CD8-positive, alpha-beta memory T cell (primary cell): ENCODE data around the gene BANP. TPM values are rescaled to one million over a fixed set of nuclear protein-coding genes. Genes with fewer than 3 reads are reported as not detected.

ENCODE experiments used
- CTCF ChIA-PET: fragments of 350-600 bp; sonication (Branson Sonifier 250); formaldehyde crosslinking; loops from one replicate; lab custom pipeline; 2021; ENCODE audit warnings: antibody characterized with exemption; lab: Charles Lee
- POLR2A ChIA-PET: fragments of 350-600 bp; sonication (Branson Sonifier 250); formaldehyde crosslinking; loops from one replicate; lab custom pipeline; 2021; ENCODE audit warnings: antibody characterized with exemption; lab: Charles Lee
- DNase-seq, 5 donors: peaks; one replicate each; pipeline versions ENCODE4 v3.0.0 to v3.0.0-alpha.2; 2020 to 2022; ENCODE audit warnings: mixed read lengths in 1 of 5
- H3K27ac ChIP-seq: one replicate; pipeline ENCODE4 v1.7.0; 2013; ENCODE audit warnings: low read depth, mild to moderate bottlenecking, low read length, moderate library complexity
- H3K27me3 ChIP-seq: 2 replicates; pipeline ENCODE4 v1.7.0; 2013; ENCODE audit warnings: low read length, mild to moderate bottlenecking; ENCODE audit not compliant: insufficient read depth, poor library complexity, severe bottlenecking
- H3K36me3 ChIP-seq: 2 replicates; pipeline ENCODE4 v1.7.0; 2013; ENCODE audit warnings: mild to moderate bottlenecking, low read length, moderate library complexity; ENCODE audit not compliant: insufficient read depth
- H3K4me1 ChIP-seq: 2 replicates; pipeline ENCODE4 v1.7.0; 2013; ENCODE audit warnings: mild to moderate bottlenecking, low read length, moderate library complexity; ENCODE audit not compliant: insufficient read depth
- H3K4me3 ChIP-seq: 2 replicates; pipeline ENCODE4 v1.7.0; 2013; ENCODE audit warnings: mild to moderate bottlenecking, low read length
- H3K9me3 ChIP-seq: 2 replicates; pipeline ENCODE4 v1.7.0; 2013; ENCODE audit warnings: mild to moderate bottlenecking, low read length
- H3K27ac Mint-ChIP-seq, 8 donors: one replicate each; pipeline ENCODE4 v1.8.0; 2020 to 2021; ENCODE audit warnings: mixed read lengths in 8 of 8, mild to moderate bottlenecking in 6 of 8, inconsistent platforms in 3 of 8, moderate library complexity in 3 of 8
- H3K27me3 Mint-ChIP-seq, 2 donors: one replicate each; pipeline ENCODE4 v1.8.0; 2020 to 2021; ENCODE audit warnings: mixed read lengths in 2 of 2, mild to moderate bottlenecking in 1 of 2, moderate library complexity in 1 of 2
- H3K36me3 Mint-ChIP-seq, 3 donors: one replicate each; pipeline ENCODE4 v1.8.0; 2020 to 2021; ENCODE audit warnings: mixed read lengths in 3 of 3, inconsistent platforms in 1 of 3, mild to moderate bottlenecking in 1 of 3
- H3K4me1 Mint-ChIP-seq, 3 donors: one replicate each; pipeline ENCODE4 v1.8.0; 2020 to 2021; ENCODE audit warnings: mixed read lengths in 3 of 3, inconsistent platforms in 1 of 3, mild to moderate bottlenecking in 1 of 3
- H3K4me3 Mint-ChIP-seq, 7 donors: one replicate each; pipeline ENCODE4 v1.8.0; 2020 to 2021; ENCODE audit warnings: mixed read lengths in 7 of 7, mild to moderate bottlenecking in 6 of 7, moderate library complexity in 4 of 7, inconsistent platforms in 2 of 7
- H3K9me3 Mint-ChIP-seq, 5 donors: one replicate each; pipeline ENCODE4 v1.8.0; 2020 to 2022; ENCODE audit warnings: mixed read lengths in 5 of 5, mild to moderate bottlenecking in 3 of 5, moderate library complexity in 2 of 5, inconsistent platforms in 1 of 5
- polyA plus RNA-seq: library from polyadenylated mRNA; unstranded; fragments of 300-500 nt; fragmentation: Illumina TruSeq; gene quantifications from one replicate; pipeline ENCODE4 v1.2.3, GENCODE V29; 2021
- total RNA-seq, 2 experiments: library from RNA; stranded (reverse); gene quantifications; one replicate each; pipeline ENCODE4 v1.2.3, GENCODE V29; 2021

BANP gene
- total and polyA plus RNA-seq, 3 experiments from 2014 or later = 28.5 to 32.5 (median 29.5) TPM

DNA sequence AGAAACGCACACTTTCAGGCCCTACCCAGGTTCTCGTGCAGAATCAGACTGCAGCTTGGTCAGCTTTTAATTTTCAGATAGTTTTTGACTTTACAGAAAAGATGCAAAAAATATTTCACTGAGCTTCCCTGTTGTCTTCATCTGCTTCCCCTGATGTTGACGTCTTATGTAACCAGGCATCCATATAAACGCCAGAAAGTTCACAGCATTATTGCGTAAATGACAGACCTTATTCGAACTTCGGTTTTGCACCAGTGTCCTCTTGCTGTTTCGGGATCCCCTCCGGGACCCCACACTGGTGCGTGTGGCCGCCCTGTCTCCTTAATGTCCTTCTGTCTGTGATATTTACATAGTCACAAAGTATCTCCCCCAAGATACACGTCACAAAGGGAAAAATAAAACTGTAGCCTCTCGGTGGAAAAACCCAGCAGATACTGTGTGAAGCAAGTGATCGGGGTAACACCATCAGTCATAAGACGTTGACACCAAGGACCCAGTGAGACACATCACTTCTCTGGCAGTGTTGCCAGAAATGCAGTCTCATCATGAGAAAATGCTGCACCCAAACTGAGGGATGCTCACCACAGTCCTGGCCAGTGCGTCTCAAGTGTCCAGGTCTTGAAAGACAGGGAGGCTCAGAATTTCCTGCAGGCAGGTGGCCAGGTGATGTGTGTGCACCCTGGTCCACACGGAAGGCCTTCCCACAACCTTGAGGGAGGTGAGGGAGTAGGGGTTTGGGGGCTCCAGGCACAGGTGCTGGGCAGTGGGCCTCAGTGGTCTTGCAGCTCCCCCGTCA is 4.3 kb downstream of the BANP start:
- no peak overlapping the region for H3K4me3 ChIP-seq
- peaks cover 66 to 92% (median 68%) of the 10 kb centered on the region in 3 donors for H3K4me1 Mint-ChIP-seq
- no peaks in the 10 kb centered on the region for H3K27me3 ChIP-seq
- peak overlapping the region; percentile 85 to 97 (median 92) for H3K27ac Mint-ChIP-seq
- H3K27ac ChIP-seq = peak overlapping the region; percentile 53
- H3K9me3 ChIP-seq = no peaks in the 10 kb centered on the region
- H3K4me1 ChIP-seq = peaks cover 71% of the 10 kb centered on the region
- POLR2A ChIA-PET = no interaction called here
- CTCF ChIA-PET = no interaction called here
- no peaks in the 10 kb centered on the region for H3K36me3 ChIP-seq
- no peaks in the 10 kb centered on the region for H3K9me3 Mint-ChIP-seq
- H3K27me3 Mint-ChIP-seq = peaks cover 0 to 2% of the 10 kb centered on the region in 2 donors
- peaks cover 0 to 70% (median 8%) of the 10 kb centered on the region in 3 donors for H3K36me3 Mint-ChIP-seq
- DNase-seq = no peak
- H3K4me3 Mint-ChIP-seq = peak overlapping the region in 6 of 7 donors; percentile 21 to 83 (median 66)

DNA sequence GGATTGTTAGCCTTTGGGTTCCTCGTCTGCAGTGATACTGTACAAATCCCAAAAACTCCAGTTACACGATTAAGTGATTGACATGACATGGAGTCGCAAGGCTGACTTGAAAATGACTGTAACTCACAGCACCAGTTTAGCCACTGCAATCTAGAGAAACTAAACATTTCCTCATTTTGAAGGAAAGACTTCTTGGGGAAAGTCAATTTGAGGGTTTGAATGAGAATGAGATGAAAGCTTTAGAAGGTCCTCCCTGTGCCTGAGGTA is 4.8 kb downstream of the BANP start:
- H3K9me3 Mint-ChIP-seq = no peaks in the 10 kb centered on the region

DNA sequence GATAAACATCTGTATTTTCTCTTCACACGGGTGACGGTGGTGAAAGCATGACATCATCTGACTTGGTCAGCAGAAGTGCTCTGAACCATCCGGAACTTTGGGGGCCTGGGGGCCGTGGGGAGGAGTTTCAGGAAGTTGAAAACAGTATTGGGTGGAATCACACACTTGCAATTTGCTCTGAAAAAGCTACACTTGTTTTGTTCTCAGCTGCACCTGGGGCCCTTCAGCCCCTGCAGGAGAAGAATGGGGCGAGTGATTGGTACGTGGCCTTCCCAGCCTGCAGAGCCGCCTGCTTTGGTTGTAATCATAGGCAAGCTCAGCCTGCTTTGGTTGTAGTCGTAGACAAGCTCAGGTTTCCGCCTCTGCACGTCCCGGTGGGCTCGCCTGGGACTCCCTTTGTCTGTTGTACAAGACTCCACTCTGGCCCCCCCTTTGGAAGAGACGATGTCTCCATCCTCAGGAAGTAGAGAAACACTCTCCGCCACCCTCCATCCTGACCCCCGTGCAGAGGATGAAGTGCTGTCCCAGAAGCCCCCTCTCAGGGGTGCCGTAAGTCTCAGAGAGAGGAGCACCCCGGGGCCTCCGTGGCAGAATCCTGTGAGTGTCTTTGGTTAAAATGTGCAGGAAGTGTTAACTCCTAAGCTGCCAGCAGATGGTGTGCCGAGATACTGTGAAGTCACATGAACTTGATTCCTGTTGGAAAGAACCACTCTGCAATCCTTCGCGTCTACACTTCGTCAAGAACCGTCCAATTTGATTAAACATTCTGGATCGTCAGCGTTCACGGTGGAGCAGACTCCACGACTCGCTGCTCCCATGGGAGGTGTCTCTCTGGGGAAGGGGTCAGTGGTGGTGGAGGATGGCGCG is 5.4 kb downstream of the BANP start:
- no peaks in the 10 kb centered on the region for H3K9me3 ChIP-seq
- peaks cover 71% of the 10 kb centered on the region for H3K4me1 ChIP-seq
- H3K4me1 Mint-ChIP-seq = peaks cover 63 to 97% (median 79%) of the 10 kb centered on the region in 3 donors
- H3K36me3 ChIP-seq = no peaks in the 10 kb centered on the region
- CTCF ChIA-PET = no interaction called here
- POLR2A ChIA-PET = no interaction called here
- H3K9me3 Mint-ChIP-seq = no peaks in the 10 kb centered on the region
- peak overlapping the region; percentile 85 to 97 (median 92) for H3K27ac Mint-ChIP-seq
- DNase-seq = peak; percentile 53 to 86 (median 79)
- H3K4me3 Mint-ChIP-seq = peak overlapping the region; percentile 61 to 79 (median 69)
- peak overlapping the region; percentile 53 for H3K27ac ChIP-seq
- H3K36me3 Mint-ChIP-seq = peaks cover 0 to 78% (median 8%) of the 10 kb centered on the region in 3 donors
- H3K4me3 ChIP-seq = peak overlapping the region; percentile 43
- no peaks in the 10 kb centered on the region for H3K27me3 Mint-ChIP-seq
- no peaks in the 10 kb centered on the region for H3K27me3 ChIP-seq

More for the DNA sequence above, 4.8 kb downstream of the BANP start:
- H3K27me3 ChIP-seq = no peaks in the 10 kb centered on the region
- H3K27me3 Mint-ChIP-seq = peaks cover 0 to under 1% of the 10 kb centered on the region in 2 donors
- H3K36me3 ChIP-seq = no peaks in the 10 kb centered on the region
- CTCF ChIA-PET = no interaction called here
- H3K4me3 ChIP-seq = no peak overlapping the region
- H3K4me1 ChIP-seq = peaks cover 71% of the 10 kb centered on the region
- peak overlapping the region; percentile 53 for H3K27ac ChIP-seq
- H3K27ac Mint-ChIP-seq = peak overlapping the region; percentile 85 to 97 (median 92)
- H3K4me1 Mint-ChIP-seq = peaks cover 61 to 92% (median 74%) of the 10 kb centered on the region in 3 donors
- no peaks in the 10 kb centered on the region for H3K9me3 ChIP-seq
- H3K36me3 Mint-ChIP-seq = peaks cover 0 to 73% (median 8%) of the 10 kb centered on the region in 3 donors
- POLR2A ChIA-PET = no interaction called here
- no peak for DNase-seq
- H3K4me3 Mint-ChIP-seq = peak overlapping the region; percentile 61 to 79 (median 69)

DNA sequence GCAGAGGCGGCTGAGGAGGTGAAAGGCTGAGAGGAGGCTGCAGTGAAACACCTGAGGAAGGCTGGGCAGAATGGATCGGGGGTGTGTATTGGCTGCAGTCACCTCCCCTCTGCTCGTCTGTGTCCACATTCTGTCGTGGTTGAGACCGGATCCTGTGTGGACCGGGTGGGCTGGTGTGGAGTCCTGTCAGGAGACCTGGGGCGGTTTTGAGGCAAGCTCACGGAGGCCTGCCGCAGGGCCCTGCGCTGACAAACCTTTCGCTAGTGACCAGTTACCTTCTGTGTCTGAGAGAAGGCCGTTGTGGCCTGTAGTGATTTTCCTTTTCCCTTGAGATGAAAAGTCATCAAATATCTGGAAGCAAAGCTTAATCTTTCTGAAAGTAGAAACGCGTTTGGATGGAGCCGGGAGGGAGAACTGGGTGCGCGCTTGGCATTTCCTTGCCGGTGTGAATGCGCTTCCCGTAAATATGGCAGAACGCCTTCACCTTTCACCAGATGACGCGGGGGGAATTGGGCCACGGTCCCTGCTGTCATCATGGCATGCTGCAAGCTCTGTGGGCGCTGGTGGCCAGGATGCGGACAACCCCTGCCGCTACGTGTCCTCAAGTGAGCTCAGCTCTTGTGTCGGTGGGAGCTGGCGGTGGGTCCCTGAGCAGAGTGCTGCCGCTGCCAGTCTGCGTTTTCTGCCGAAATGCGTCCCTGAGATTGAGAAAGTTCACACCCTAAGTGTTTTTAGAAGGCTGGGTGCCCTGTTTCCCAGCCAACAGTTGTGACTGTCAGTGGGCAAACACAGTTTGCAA is 6.3 kb downstream of the BANP start:
- ChIA-PET POLR2A (no interaction called here), CTCF (no interaction called here)
- Mint-ChIP-seq H3K36me3 (peaks cover 0 to 74% (median 8%) of the 10 kb centered on the region in 3 donors), H3K4me1 (peaks cover 58 to 94% (median 76%) of the 10 kb centered on the region in 3 donors), H3K4me3 (peak overlapping the region in 6 of 7 donors; percentile 46 to 79 (median 69)), H3K9me3 (no peaks in the 10 kb centered on the region), H3K27me3 (no peaks in the 10 kb centered on the region), H3K27ac (peak overlapping the region; percentile 56 to 97 (median 92))
- peak overlapping the region; percentile 53 for H3K27ac ChIP-seq
- no peak for DNase-seq
- peaks cover 65% of the 10 kb centered on the region for H3K4me1 ChIP-seq
- no peaks in the 10 kb centered on the region for H3K27me3 ChIP-seq
- H3K36me3 ChIP-seq = no peaks in the 10 kb centered on the region
- no peak overlapping the region for H3K4me3 ChIP-seq
- H3K9me3 ChIP-seq = no peaks in the 10 kb centered on the region

DNA sequence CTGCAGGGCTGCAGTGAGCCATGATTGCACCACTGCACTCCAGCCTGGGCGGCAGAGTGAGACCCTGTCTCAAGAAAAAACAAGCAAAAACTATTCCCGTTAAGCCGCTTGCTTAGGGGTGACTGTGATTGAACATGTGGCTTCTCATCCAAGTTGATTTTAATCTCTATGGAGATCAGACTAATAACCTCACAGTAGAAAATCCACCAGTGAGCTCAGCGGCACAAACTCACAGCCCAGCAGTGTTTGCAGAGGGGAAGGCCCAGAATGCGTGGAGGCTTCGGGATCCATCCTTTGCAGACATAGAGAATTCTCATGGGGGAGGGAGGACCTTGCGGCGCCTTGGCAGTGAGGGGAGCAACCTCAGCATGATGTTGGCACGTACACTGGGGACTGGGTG is 7.4 kb downstream of the BANP start:
- H3K27me3 ChIP-seq = no peaks in the 10 kb centered on the region
- DNase-seq = no peak
- no peak overlapping the region for H3K27ac Mint-ChIP-seq
- no peaks in the 10 kb centered on the region for H3K9me3 ChIP-seq
- H3K36me3 Mint-ChIP-seq = peaks cover 0 to 68% (median 7%) of the 10 kb centered on the region in 3 donors
- H3K4me1 Mint-ChIP-seq = peaks cover 62 to 95% (median 77%) of the 10 kb centered on the region in 3 donors
- ChIA-PET POLR2A (no interaction called here), CTCF (no interaction called here)
- H3K9me3 Mint-ChIP-seq = no peaks in the 10 kb centered on the region
- no peak overlapping the region for H3K4me3 Mint-ChIP-seq
- peaks cover 65% of the 10 kb centered on the region for H3K4me1 ChIP-seq
- no peak overlapping the region for H3K27ac ChIP-seq
- H3K4me3 ChIP-seq = no peak overlapping the region
- no peaks in the 10 kb centered on the region for H3K36me3 ChIP-seq
- H3K27me3 Mint-ChIP-seq = no peaks in the 10 kb centered on the region

DNA sequence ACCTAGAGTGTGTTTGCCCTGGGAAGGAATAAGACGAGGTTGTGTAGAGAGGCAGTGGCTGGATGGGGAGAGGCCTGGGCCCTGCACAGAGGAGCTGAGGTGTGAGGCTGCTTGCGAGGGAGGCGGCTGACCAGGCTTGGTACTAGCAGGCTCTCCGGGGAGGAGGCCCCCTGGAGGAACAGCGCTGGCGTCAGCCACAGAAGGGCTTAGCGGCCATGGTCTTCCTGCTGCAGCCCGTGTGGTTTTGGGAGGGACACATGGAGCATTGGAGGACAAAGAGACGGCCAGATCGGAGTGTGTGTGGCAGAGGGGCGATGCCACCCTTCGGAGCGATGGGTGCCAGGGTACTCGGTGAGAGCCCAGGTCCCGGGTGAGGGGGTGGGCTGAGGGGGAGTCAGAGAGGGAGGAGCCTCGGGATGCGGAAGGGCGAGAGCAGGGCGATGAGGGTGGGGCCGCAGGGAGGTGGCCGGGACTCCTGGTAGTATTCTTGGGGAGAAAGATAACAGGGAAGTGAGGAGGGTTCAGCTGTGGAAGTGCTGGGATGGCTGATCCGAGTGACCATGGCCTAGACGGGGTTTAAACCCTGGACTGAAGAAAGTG is 8.3 kb downstream of the BANP start:
- Histone ChIP-seq H3K4me1 (peaks cover 70% of the 10 kb centered on the region), H3K4me3 (no peak overlapping the region), H3K27ac (no peak overlapping the region), H3K36me3 (no peaks in the 10 kb centered on the region), H3K27me3 (no peaks in the 10 kb centered on the region), H3K9me3 (no peaks in the 10 kb centered on the region)
- CTCF ChIA-PET = no interaction called here
- Mint-ChIP-seq H3K36me3 (peaks cover 0 to 61% (median 2%) of the 10 kb centered on the region in 3 donors), H3K27me3 (no peaks in the 10 kb centered on the region), H3K4me3 (peak overlapping the region in 1 of 7 donors; percentile 39), H3K9me3 (no peaks in the 10 kb centered on the region), H3K27ac (peak overlapping the region in 7 of 8 donors; percentile 29 to 83 (median 64)), H3K4me1 (peaks cover 63 to 95% (median 76%) of the 10 kb centered on the region in 3 donors)
- POLR2A ChIA-PET = no interaction called here
- DNase-seq = no peak

DNA sequence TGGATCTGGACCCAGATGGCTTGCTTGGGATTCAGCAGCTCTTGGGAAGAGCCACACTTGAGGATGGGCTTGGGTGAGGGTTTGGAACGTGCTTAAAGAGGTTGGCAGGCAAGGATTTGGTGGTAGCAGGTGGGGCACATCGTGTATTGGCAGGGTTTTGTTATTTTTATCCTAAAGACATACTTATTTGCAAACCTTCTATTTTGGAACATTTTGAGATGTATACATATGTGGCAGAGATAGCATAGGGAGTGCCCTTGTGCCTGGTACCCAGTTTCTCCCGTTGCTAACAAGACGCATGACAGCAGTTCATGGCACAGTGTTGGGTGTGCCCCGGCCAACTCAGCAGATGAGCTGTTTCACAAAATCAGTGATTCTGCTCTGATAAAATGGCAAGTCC is 9.1 kb downstream of the BANP start:
- POLR2A ChIA-PET = no interaction called here
- Histone ChIP-seq H3K4me3 (no peak overlapping the region), H3K27ac (no peak overlapping the region), H3K36me3 (no peaks in the 10 kb centered on the region), H3K4me1 (peaks cover 66% of the 10 kb centered on the region), H3K9me3 (no peaks in the 10 kb centered on the region), H3K27me3 (no peaks in the 10 kb centered on the region)
- H3K27me3 Mint-ChIP-seq = no peaks in the 10 kb centered on the region
- H3K36me3 Mint-ChIP-seq = peaks cover 0 to 57% (median 2%) of the 10 kb centered on the region in 3 donors
- H3K4me1 Mint-ChIP-seq = peaks cover 67 to 95% (median 77%) of the 10 kb centered on the region in 3 donors
- DNase-seq = no peak
- no peak overlapping the region for H3K4me3 Mint-ChIP-seq
- CTCF ChIA-PET = no interaction called here
- H3K27ac Mint-ChIP-seq = peak overlapping the region in 4 of 8 donors; percentile 69 to 87 (median 76)
- no peaks in the 10 kb centered on the region for H3K9me3 Mint-ChIP-seq
